Caco-2 (cell line): Measurements from ENCODE around the gene PAX7. TPM values are rescaled to one million over a fixed set of nuclear protein-coding genes. Genes with fewer than 3 reads are reported as not detected.

Experiments used
- BruUV-seq: library from RNA; stranded (reverse); fragments of 400-500 nt; replicated peaks from 2 replicates; lab custom pipeline; 2021; lab: Mats Ljungman, UMichigan
- CTCF ChIA-PET: fragments of 300-600 bp; sonication (Branson Sonifier 250); formaldehyde crosslinking; loops from one replicate; lab custom pipeline; 2022; ENCODE audit warnings: antibody characterized with exemption; lab: Charles Lee
- POLR2A ChIA-PET: fragments of 300-600 bp; sonication (Branson Sonifier 250); formaldehyde crosslinking; loops from one replicate; lab custom pipeline; 2022; ENCODE audit warnings: antibody characterized with exemption; lab: Charles Lee
- DNase-seq, 2 experiments: peaks; one replicate each; pipeline versions ENCODE4 v3.0.0 to v3.0.0-alpha.2; 2020 to 2022
- H3K27me3 ChIP-seq: replicated peaks from 2 replicates; pipeline ENCODE4 v1.6.0; 2011; ENCODE audit warnings: low read length; ENCODE audit not compliant: control insufficient read depth, insufficient read depth
- H3K36me3 ChIP-seq: 2 replicates; pipeline ENCODE4 v1.5.1; 2011; ENCODE audit warnings: low read length; ENCODE audit not compliant: control insufficient read depth, insufficient read depth
- H3K4me1 ChIP-seq: fragments of 250-450 bp; sonication (Bioruptor Pico); 2 replicates; pipeline ENCODE4 v1.5.1; 2020; ENCODE audit warnings: mild to moderate bottlenecking
- H3K4me3 ChIP-seq: 2 replicates; pipeline ENCODE4 v1.5.1; 2011; ENCODE audit warnings: low read depth, mild to moderate bottlenecking, control low read depth, low read length
- H3K9me3 ChIP-seq: fragments of 250-450 bp; sonication (Bioruptor Pico); 2 replicates; pipeline ENCODE4 v1.5.1; 2020; ENCODE audit warnings: mild to moderate bottlenecking, moderate library complexity
- H3K27ac Mint-ChIP-seq: one replicate; pipeline ENCODE4 v1.8.0; 2022; ENCODE audit warnings: mixed read lengths; ENCODE audit not compliant: unreplicated experiment
- H3K27me3 Mint-ChIP-seq: one replicate; pipeline ENCODE4 v1.8.0; 2022; ENCODE audit warnings: mixed read lengths; ENCODE audit not compliant: insufficient read depth, unreplicated experiment
- H3K36me3 Mint-ChIP-seq: one replicate; pipeline ENCODE4 v1.8.0; 2022; ENCODE audit warnings: mild to moderate bottlenecking, mixed read lengths; ENCODE audit not compliant: insufficient read depth, unreplicated experiment
- H3K4me1 Mint-ChIP-seq: one replicate; pipeline ENCODE4 v1.8.0; 2022; ENCODE audit warnings: low read depth, mixed read lengths; ENCODE audit not compliant: unreplicated experiment
- H3K4me3 Mint-ChIP-seq: one replicate; pipeline ENCODE4 v1.8.0; 2022; ENCODE audit warnings: mild to moderate bottlenecking, moderate library complexity, mixed read lengths; ENCODE audit not compliant: unreplicated experiment
- H3K9me3 Mint-ChIP-seq: one replicate; pipeline ENCODE4 v1.8.0; 2022; ENCODE audit warnings: mixed read lengths; ENCODE audit not compliant: unreplicated experiment
- CTCF ChIP-seq, 2 experiments: fragments of 200-600 bp in 1 of 2; IDR thresholded peaks; 1 replicate in 1 of 2; 2 replicates in 1 of 2; pipeline versions ENCODE4 v1.5.1 to v1.8.0; 2011 to 2022; ENCODE audit warnings: antibody characterized with exemption in 1 of 2, control low read depth in 1 of 2, inconsistent platforms in 1 of 2, low read depth in 1 of 2, low read length in 1 of 2, mild to moderate bottlenecking in 1 of 2, moderate library complexity in 1 of 2; ENCODE audit not compliant: insufficient read depth in 1 of 2, severe bottlenecking in 1 of 2, unreplicated experiment in 1 of 2
- intact Hi-C: fragments of 100-400 bp; cut with micrococcal nuclease; formaldehyde crosslinking; loops from one replicate; pipeline ENCODE4 v1.10.0; 2022; ENCODE audit not compliant: unreplicated experiment
- total RNA-seq: library from RNA; stranded (reverse); gene quantifications from 2 replicates; pipeline ENCODE4 v1.2.3, GENCODE V29; 2022

Gene PAX7
- total RNA-seq, 1 experiment from 2014 or later, result 0.18 TPM

GRCh38 chr1:18644973-18645746 lies 14.5 kb downstream of the PAX7 start:
- no peak for DNase-seq
- no TSS peak for BruUV-seq
- no peaks in the 10 kb centered on the region for H3K36me3 ChIP-seq
- Mint-ChIP-seq H3K36me3 (peaks cover 7% of the 10 kb centered on the region), H3K27me3 (peaks cover 46% of the 10 kb centered on the region), H3K4me3 (peak overlapping the region; percentile 14), H3K4me1 (peaks cover 25% of the 10 kb centered on the region), H3K27ac (no peak overlapping the region), H3K9me3 (no peaks in the 10 kb centered on the region)
- H3K4me1 ChIP-seq, result peaks cover 28% of the 10 kb centered on the region
- ChIA-PET POLR2A (no interaction called here), CTCF (no interaction called here)
- no peaks in the 10 kb centered on the region for H3K9me3 ChIP-seq
- H3K27me3 ChIP-seq, result peaks cover 4% of the 10 kb centered on the region
- no peak for TF ChIP-seq CTCF (IDR thresholded peaks at IDR 0.05; ENCODE audit: insufficient read depth in 1 of 2, low read depth in 1 of 2, low read length in 1 of 2, severe bottlenecking in 1 of 2, unreplicated experiment in 1 of 2)
- intact Hi-C loops, result no loop called here
- H3K4me3 ChIP-seq, result no peak overlapping the region

- Histone ChIP-seq H3K4me3 (no peak overlapping the region), H3K27me3 (peaks cover 4% of the 10 kb centered on the region), H3K4me1 (peaks cover 29% of the 10 kb centered on the region), H3K9me3 (no peaks in the 10 kb centered on the region), H3K36me3 (no peaks in the 10 kb centered on the region)
- ChIA-PET CTCF (no interaction called here), POLR2A (no interaction called here)
- no peak for TF ChIP-seq CTCF (IDR thresholded peaks at IDR 0.05; ENCODE audit: insufficient read depth in 1 of 2, low read depth in 1 of 2, low read length in 1 of 2, severe bottlenecking in 1 of 2, unreplicated experiment in 1 of 2)
- Mint-ChIP-seq H3K9me3 (no peaks in the 10 kb centered on the region), H3K27me3 (peaks cover 44% of the 10 kb centered on the region), H3K27ac (no peak overlapping the region), H3K4me1 (peaks cover 22% of the 10 kb centered on the region), H3K4me3 (peak overlapping the region; percentile 14), H3K36me3 (peaks cover 7% of the 10 kb centered on the region)
- no peak for DNase-seq
- intact Hi-C loops, result no loop called here
- BruUV-seq, result no TSS peak
These were observed 15.1 kb downstream of the PAX7 start for GRCh38 chr1:18645747-18646090.

- H3K27ac Mint-ChIP-seq, result no peak overlapping the region
- DNase-seq, result no peak
- BruUV-seq, result no TSS peak
- intact Hi-C loops, result no loop called here
- H3K4me3 Mint-ChIP-seq, result peak overlapping the region; percentile 14
- H3K27me3 Mint-ChIP-seq, result peaks cover 40% of the 10 kb centered on the region
- H3K9me3 Mint-ChIP-seq, result no peaks in the 10 kb centered on the region
- Histone ChIP-seq H3K4me1 (peaks cover 29% of the 10 kb centered on the region), H3K4me3 (no peak overlapping the region), H3K36me3 (no peaks in the 10 kb centered on the region), H3K27me3 (peaks cover 3% of the 10 kb centered on the region), H3K9me3 (no peaks in the 10 kb centered on the region)
- H3K36me3 Mint-ChIP-seq, result peaks cover 7% of the 10 kb centered on the region
- POLR2A ChIA-PET, result no interaction called here
- H3K4me1 Mint-ChIP-seq, result peaks cover 17% of the 10 kb centered on the region
- CTCF ChIA-PET, result no interaction called here
- TF ChIP-seq CTCF (IDR thresholded peaks at IDR 0.05; ENCODE audit: insufficient read depth in 1 of 2, low read depth in 1 of 2, low read length in 1 of 2, severe bottlenecking in 1 of 2, unreplicated experiment in 1 of 2), result no peak
These were observed 15.6 kb downstream of the PAX7 start for GRCh38 chr1:18646091-18646785.
